ENCODE data around the gene SURF2.

DNA sequence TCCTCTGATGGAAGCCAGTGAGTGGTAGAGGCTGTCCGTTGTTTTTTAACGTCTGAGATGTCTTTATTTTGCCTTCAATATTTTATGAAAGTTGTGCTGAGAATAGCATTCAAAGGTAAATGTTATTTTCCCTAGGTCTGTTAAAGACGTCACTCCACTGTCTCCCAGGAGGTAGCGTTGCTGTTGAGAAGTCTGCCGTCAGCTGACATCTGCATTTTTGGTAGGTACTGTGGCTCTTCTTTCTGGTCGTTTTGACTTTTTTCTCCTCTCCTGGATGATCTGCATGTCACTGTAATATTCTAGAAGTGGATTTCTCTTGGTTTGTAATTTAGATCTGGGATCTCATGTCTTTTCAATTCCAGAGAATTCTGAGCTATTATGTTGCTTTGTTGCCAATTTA, 46.7 kb upstream of the SURF2 start:
- TF ChIP-seq, protein P1, sequence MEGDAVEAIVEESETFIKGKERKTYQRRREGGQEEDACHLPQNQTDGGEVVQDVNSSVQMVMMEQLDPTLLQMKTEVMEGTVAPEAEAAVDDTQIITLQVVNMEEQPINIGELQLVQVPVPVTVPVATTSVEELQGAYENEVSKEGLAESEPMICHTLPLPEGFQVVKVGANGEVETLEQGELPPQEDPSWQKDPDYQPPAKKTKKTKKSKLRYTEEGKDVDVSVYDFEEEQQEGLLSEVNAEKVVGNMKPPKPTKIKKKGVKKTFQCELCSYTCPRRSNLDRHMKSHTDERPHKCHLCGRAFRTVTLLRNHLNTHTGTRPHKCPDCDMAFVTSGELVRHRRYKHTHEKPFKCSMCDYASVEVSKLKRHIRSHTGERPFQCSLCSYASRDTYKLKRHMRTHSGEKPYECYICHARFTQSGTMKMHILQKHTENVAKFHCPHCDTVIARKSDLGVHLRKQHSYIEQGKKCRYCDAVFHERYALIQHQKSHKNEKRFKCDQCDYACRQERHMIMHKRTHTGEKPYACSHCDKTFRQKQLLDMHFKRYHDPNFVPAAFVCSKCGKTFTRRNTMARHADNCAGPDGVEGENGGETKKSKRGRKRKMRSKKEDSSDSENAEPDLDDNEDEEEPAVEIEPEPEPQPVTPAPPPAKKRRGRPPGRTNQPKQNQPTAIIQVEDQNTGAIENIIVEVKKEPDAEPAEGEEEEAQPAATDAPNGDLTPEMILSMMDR (conservative IDR thresholded peaks at IDR 0.05; ENCODE audit: low read length), result no peak
- TF ChIP-seq EZH2phosphoT487 (IDR thresholded peaks at IDR 0.05; ENCODE audit: borderline replicate concordance), result no peak

Data from Loucy (cell line).